Suprapubic skin (tissue), 4 donors: ENCODE data around the gene SND1.

ENCODE experiments used
- CTCF ChIP-seq, 2 donors: fragments of 200-600 bp in 1 of 2; fragments of 450-650 bp in 1 of 2; sonication (generic) in 1 of 2; IDR thresholded peaks; one replicate each; pipeline ENCODE4 v1.5.1; 2016 to 2019; ENCODE audit warnings: antibody characterized with exemption in 2 of 2, mild to moderate bottlenecking in 1 of 2, moderate library complexity in 1 of 2
- POLR2A ChIP-seq, 2 donors: fragments of 450-650 bp; IDR thresholded peaks; one replicate each; pipeline ENCODE4 v1.6.1; 2017; ENCODE audit warnings: antibody characterized with exemption in 2 of 2, mild to moderate bottlenecking in 2 of 2, moderate library complexity in 2 of 2
- POLR2AphosphoS5 ChIP-seq, 3 donors: sonication (generic); formaldehyde crosslinking; IDR thresholded peaks; one replicate each; pipeline ENCODE4 v1.6.1; 2017; ENCODE audit warnings: antibody characterized with exemption in 3 of 3

- TF ChIP-seq POLR2A (IDR thresholded peaks at IDR 0.05) (no peak), CTCF (IDR thresholded peaks at IDR 0.05) (no peak), POLR2AphosphoS5 (IDR thresholded peaks at IDR 0.05) (no peak)
These were observed 343.3 kb downstream of the SND1 start for GRCh38 chr7:127995156-127995880.
